NCI-H526 (cell line): ENCODE results near the gene MYEOV.
A peak's percentile ranks its signal among the peaks of the same experiment; 100 is the strongest.

ENCODE experiments used
- DNase-seq, 2 experiments: peaks; one replicate each; lab custom pipeline; 2025; lab: John Stamatoyannopoulos, UW

Gene MYEOV

DNA sequence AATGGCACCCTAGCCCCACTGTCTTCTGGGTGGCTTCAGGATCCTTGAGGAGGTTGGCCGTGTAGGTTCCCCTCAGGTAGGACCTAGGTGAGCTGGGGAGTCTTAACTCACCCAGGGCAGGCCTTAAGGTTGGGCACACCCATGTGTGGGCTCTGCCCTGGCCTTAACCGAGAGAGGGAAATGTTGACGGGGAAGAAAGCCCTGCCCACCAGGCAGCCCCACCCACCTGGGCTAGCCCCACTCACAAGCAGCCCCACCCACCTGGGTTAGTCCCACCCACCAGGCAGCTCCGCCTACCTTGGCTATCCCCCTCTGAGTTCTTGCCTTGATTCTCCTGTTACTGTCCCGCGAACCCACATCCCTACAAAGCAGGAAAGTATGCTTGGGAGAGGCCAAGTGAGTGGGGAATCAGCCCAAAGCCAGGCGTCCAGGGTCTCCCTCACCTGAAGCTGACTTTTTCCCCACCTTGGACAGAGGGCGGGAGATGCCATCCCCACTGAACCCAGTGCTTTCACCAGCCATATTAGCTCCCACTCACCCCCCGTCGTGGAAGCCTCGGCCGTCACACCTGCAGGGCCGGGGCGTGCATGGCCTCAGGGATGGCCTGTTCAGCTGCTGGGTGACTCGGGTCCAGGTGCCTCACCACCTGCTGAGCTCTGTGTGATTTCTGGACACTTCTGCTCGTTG lies at the start of gene MYEOV:
Gene MYEOV, plus strand, starts transcription at position 337 of the 687 bp plus-strand sequence. CDS start 1,200 bp downstream, outside the sequence.
- peak in 1 of 2 experiments; percentile 60 for DNase-seq

DNA sequence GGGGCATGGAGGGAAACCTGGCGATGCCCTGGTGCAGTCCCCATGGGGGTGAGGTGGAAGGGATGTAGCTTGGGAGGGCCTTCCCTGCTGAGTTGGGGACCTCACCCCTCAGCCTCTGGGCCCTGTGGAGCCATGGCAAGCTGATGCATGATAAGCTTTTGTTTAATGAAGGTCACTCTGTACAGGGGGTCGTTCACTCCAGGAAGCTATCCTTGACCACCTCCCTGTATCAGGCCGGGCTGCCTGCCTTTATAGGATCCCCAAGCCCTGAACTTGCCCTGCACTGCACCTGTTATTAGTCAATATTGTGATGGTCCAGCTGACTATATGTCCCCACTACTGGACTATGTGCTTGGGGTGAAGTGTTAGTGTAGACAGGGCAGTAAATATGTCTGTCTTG lies 49.7 kb upstream of the MYEOV start:
- no peak for DNase-seq

DNA sequence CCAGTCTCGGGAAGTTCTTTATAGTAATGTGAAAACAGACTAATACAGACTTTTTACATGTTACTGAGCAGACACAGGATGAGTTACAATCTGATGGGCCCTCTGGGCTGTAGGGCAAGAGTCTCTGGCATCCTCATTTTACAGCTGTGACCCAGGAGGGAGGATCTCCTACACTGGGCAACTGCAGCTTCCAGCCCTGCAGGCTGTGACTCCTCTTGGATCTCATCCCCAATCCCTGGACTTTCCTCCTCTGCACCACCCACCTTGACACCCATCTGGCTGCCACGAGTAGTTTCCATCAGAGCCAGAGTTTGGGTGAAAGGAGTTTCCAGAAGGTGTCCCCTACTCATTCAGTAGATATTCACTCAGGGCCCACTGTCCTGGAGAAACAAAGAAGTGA lies 48.9 kb upstream of the MYEOV start:
- no peak for DNase-seq

DNA sequence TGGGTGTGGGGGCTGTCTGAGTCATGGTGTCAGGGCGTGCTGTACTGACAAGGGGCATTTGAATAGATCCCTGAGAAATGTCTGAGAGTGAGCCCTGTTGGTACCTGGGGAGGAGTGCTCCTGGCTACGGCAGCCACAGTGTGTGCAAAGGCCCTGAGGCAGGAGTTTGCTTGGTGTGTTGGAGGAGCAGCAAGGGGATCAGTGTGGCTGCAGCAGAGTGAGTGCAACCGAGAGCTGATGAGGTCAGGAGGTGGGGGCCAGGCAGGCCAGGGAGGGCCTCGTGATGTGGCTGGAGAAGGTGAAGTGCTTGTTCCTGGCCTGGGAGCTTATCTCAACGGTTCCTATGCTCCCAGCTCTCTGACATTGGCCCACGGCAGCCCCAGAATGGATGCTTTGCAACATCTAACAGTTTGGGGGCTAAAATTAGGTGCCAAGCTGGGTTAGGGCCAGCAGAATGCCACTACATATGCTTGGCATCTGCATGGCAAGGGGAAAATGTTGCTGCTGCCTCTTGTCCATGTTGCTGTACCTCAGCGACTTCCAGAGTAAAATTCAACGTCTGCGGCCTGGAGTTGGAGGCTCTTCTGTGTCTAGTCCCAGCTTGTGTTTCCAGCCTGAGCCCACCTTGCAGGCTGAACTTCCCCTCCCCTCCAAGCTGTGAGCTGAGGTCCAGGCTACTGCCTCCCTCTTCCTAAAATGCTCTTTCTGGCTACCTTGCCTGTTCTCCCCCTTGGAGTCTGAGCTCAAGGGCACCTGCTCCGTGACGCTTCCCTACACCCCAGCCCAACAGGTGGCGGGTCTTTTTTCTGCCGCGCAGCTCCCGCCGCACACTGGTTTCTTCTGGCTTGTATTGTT lies 48.2 kb upstream of the MYEOV start:
- DNase-seq: no peak

DNA sequence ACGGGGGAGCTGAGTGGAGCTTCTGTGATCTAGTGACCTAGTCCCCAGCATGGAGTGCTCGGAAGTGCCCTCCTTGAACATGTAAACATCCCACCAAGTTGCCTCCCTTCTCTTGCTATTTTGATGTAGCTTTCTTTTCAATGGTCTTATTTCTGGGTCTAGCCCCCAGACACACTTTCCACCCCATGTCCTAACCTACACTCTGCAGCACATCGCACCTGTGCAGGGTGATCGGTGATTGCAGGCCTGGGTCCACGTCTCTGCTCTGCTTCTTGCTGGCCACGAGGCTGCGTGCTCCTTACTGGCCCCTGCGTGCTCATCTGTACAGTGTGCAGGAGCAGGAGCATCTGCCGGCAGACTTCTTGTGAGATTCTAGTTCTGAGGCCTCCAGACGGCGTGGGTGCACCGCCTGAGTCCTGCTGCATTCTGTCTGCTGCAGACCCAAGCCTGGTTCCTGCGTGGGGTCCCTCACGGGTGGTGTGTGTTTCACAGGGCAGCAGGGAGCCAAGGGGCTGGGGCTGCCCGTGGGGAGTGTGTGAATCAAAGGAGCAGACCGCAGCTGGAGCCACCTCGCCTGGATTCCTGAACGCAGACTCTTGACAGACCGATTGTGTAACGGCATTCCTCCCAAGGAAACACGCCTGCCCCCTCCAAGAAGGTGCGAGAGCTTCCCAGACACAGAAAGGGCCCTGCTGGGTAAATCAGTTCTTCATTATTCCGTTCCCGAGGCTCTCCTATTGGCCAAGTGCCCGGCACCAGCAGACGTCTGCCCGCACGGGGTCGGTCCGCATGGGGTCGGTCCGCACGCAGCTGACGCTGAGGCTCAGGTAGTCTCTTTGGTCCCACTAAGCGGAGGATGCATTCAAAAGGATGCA lies 44.4 kb upstream of the MYEOV start:
- no peak for DNase-seq

DNA sequence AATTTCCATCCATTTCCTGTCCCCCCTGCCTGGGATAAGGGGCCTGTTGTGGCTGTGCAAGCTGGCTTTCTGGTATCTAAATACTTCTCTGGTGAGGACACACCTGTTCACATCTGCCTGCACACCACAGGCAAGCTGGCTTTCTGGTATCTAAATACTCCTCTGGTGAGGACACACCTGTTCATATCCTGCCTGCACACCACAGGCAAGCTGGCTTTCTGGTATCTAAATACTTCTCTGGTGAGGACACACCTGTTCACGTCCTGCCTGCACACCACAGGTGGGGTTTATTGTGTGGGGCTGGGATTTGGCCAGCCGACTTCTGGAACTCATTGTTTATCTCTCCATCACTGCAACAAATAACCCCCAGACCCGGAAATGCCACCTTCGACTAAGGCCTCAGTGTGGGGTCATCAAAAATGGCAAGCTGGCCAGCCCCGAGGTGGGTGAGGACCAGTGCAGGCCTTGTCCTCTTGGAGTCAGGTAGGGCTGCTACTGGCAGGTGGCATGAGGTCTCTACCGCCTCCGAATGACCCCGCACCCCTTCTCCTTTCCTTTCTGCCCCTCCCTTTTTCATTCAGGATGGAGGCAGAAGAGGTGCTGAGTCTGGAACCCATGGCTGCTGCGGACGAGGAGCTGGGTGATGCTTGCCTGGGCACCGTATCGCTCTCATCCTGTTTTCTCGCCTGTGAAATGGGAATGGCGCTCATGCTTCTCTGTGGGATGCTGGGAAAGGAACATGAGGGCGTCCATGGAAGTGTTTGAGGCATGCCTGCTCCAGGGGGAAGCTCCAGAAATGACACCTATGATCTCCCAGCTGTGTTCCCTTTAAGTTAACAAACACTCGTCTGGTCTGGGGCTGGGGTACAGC lies 43.5 kb upstream of the MYEOV start:
- peak in 1 of 2 experiments; percentile 15 for DNase-seq

DNA sequence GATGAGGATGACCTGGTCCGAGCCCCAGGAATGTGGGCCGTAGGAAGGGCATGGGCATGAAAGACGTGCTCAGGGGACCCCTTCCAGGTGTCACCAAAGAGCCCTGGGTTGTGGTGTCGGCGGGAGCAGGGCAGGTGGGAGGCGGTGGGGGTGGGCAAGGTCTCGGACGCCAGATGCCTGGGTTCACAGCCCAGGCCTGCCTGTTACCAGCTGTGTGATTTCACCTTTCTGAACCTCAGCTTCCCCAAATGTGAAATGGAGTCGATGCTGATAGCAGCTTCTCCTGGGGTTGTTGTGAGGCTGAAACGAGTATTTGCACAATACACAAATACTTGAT lies 42.9 kb upstream of the MYEOV start:
- DNase-seq: no peak

DNA sequence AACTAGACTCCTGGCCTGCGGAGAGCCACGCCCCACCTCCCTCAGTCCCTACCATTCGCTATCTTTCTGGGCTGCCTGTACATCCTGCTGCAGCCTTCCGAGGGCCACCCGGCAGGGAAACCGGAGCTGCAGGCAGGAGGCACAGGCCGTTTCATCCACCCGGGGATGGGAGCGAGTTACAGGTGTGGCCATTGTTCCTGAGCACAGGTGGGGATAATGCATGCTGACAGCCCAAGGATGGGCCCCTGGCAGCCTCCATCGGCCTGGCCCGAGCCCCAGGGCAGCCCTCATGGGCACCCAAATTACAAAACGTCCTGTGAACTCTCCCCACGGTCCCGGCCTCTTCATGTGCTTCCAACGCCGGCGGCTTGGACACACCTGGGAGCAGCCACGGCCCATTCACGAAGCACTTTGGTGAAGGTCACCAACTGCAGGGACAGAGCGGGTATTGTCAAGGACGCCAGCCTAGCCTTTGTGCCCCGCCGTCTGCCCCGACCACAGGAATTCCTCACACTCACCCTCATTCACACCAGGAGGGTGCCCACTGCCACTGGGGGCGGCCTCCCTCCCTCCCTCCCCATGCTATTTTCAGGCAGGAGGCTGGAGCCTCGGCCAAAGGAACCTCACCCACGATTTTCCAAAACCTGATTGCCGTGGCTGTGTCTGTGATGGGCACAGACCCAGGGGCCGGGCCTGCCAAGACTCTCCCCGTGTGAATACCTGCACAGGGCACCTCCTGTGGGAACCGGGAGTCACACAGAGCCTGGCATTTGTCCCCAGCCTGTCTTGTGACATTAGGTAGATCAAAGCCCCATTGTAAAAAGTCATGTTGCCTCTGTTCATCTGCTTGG lies 42.1 kb upstream of the MYEOV start:
- no peak for DNase-seq

DNA sequence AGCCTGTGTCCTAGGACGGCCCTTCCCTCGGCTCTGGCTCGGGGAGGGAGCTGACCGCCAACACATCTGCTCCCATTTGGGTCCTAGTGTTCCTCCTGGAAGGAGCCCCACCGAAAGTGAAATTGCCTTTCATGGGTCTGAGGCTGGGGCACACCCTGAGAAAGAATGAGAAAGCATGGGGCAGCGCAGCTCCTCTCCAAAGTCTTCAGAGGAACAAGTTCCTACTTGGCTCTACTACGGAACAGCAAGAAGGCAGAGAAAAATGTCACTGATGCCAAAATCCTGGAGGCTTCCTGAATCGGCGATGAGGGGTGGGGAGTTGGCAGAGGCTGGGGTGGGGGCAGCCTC lies 41.5 kb upstream of the MYEOV start:
- DNase-seq: no peak

DNA sequence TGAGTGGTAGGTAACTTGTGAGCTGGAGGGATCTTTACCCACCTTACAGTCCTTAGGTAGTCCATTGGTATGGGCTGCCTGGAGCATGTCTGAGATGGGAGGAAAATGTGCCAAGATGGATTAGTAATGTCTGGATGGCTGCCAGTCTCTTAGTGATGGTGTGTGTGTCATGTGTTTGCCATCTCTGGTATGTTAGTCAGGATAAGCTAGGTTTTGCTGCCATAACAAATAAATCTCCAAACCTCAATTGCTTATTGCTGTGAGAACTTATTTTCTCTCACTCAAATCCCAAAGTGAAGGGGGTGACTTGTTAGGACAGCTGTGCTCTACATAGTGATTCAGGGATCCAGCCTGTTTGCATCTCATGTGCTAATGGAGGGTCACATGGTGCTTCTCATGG lies 40.9 kb upstream of the MYEOV start:
- no peak for DNase-seq

DNA sequence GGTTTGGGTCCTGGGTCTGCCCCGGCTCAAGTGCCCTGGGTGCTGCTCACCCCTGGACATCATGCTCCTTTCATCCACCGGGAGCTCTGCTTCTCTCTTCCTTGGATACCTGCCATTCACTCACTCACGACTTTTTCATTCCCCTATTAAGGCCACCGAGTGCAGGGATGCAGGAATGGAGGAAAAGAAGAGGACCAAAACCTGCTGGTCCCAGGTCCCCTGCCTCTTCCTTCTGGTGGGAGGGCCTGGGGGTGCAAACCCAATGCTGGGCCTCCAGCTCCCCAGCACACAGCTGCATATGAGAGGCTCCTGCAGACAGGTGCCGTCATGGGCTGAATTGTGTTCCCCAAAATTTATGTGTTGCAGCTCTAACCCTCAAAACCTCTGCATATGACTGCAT lies 36.8 kb upstream of the MYEOV start:
- DNase-seq: no peak

DNA sequence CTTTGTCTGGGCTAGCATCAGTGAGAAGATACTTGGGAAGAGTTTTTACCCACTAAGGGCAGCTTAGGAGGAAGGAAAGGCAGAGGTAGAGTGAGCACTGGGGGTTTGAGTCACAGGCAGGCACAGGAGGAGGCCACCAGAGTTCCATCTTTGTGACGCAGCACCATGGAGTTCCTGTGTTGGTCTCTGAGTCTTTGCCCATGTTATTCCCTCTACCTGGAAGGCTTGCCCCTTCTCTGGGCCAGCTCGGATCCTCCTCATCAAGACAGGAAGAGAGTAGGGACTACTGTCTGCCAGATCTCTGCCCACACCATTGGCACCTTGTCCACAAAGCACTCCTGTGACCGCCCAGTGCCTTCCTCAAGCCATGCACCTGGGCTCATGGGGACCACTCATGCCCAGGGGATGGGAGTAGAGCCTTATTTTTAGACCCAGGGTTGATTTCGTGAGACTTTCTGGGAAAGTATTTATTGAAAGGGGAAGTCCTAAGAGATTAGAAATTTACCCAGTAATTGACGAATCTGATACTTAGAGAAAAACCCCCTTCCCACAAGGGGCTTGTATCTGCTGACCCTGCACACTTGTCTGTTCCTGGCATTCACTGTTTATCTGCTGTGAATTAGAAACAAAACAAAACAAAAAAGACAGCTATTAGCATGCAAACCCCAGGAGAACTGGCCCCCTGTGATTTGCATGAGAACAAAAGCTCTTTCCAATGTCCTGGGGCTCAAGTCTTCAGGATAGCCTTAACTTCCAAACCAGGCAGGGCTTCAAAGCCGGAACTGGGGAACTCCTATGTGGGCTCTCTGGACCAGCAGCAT lies 35.9 kb upstream of the MYEOV start:
- DNase-seq: no peak

DNA sequence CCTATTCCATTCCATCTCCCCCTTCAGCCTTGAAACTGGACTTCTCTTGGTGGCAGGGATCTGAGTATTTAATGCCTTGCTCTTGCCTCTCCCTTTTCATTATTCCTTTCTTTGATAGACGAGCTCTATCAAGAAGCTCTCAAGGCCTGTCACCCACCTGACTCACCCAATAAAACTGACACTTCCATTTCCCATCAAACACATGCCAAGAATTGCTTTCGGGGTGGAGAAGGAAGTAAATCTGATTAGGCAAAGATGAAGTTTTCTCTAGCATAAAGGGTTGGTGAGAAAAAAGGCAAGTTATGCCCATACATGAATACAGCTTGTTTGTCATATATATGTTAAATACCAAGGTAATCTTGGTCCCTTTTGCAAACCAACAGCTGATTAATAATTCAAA lies 34.9 kb upstream of the MYEOV start:
- no peak for DNase-seq

DNA sequence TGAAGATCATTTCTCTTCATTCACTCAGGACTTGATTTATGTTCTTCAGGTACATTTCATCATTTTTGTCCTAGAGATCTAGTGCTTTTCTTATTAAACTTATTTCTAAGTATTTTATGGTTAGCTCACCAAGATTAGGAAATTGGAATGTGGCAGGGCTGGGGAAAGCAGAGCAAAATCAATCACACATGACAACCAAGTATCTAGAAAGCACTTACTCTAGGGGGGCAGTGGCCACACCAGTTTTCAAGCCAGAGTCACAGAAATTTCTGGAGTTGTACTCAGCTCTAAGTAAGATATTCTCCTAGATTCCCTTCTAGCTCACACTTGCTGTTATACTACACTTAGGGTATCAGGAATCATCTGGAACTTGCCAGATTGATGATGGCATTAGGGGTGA lies 33.3 kb upstream of the MYEOV start:
- no peak for DNase-seq

DNA sequence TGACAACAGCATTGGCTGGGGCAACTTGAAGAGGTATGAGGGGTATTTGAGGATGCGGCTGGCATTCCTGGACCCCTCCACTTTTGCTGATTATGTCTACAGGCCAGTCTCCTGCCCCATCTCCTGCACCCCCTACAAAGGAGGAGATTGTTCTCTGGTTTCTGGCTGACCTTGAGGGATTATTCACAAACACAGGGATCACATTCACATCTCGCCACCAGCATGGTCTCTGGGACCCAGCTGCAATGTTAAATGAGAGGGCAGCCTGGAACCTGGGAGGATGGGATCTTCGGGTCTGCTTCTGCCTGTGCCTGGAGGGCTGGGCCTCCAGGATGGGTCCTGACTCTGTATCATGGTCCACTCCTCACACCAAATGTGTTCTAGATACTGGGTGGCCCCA lies 32.8 kb upstream of the MYEOV start:
- no peak for DNase-seq

DNA sequence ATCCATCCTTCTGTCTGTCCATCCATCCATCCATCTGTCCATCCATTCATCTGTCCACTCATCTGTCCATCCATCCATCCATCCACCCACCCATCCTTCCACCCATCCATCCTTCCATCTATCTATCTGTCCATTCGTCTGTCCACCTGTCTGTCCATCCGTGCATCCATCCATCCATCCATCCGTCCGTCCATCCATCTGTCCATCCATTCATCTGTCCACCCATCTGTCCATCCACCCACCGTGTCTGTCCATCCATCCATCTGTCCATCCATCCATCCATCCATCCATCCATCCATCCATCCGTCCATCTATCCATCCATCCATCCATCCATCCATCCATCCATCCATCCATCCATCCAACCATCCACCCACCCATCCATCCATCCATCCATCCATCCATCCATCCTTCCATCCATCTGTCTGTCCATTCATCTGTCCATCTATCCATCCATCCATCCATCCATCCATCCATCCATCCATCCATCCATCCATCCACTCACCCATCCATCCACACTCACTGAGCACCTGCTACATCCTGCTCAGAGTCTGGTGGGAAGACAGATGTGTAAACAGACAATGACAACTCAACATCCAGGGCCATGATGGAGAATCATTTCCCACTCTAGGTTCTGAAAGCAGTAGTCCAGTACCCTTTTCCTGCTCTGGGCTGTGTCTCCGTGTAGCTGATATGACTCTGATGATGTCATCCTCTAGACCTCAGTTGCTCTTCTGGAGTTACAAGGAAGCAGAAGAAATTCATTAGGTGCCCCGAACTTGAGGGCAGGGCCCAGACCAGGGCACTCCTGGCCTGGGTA lies 30.8 kb upstream of the MYEOV start:
- no peak for DNase-seq

DNA sequence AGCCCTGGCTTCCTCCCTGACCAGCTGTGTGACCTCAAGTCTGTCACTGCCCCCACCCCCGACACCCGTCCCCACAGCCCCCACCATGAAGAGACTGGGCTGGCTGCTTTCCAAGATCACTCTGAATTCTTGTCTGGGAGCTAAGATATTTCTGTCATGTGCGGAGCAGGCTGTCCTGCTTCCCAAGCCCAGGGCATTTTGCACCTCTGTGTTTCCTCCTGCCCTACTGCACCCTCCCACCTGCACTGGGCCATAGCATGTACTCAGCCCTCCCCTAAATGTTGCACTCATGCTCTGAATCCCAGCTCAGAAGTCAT lies 30.3 kb upstream of the MYEOV start:
- no peak for DNase-seq

DNA sequence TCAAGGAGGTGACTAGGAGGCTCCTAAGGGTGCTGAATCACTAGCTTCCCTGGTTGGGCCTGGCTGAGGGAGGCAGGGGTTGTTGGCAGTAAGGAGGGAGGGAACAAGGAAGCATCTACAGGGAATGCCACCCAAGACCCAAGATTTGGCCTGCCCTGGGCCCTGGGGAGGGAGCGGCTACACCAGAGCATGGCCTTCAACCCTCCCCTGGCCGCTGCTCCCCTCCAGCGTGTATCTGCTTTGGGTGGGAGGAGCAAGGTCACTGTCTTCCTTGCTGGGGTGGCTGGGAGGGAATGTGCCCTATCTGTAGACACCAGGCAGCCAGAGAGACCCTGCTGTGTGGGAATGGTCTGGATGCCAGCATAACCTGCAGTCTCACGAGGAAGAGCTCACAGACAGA lies 29.5 kb upstream of the MYEOV start:
- DNase-seq: no peak

DNA sequence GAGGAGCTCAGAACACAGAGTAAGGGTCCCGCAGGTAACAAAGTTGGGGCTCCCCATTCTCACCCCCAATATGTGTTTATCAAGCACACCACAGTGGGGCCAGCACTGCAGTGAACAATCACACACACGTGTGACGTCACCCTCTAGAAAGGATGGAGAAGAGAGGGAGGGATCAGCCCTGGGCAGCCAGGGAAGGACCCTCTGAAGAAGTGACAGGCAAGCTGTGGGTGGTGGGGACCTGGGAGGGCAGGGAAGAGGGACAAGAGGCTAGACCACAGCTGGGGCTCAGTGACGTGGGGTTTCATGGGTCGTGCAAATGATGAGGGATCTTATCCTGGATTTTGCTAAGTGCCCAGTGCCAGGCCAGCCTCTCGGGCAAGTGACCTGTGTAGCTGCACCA lies 28.7 kb upstream of the MYEOV start:
- DNase-seq: no peak
